Sigmoid colon (tissue), 7 donors: ENCODE measurements around the gene PCGF6. TPM values are rescaled to one million over a fixed set of nuclear protein-coding genes. Genes with fewer than 3 reads are reported as not detected.
A peak's percentile ranks its signal among the peaks of the same experiment; 100 is the strongest.

Experiments
- DNase-seq: peaks from one replicate; pipeline ENCODE4 v3.0.0-alpha.2; 2019
- H3K27ac ChIP-seq, 4 donors: fragments of 200-600 bp; sonication (generic); one replicate each; pipeline ENCODE4 v1.5.1; 2016 to 2019; ENCODE audit warnings: mild to moderate bottlenecking in 1 of 4
- H3K27me3 ChIP-seq, 3 donors: fragments of 200-600 bp; sonication (generic); one replicate each; pipeline ENCODE4 v1.5.1; 2019; ENCODE audit warnings: mild to moderate bottlenecking in 1 of 3
- H3K36me3 ChIP-seq, 4 donors: fragments of 200-600 bp; sonication (generic); one replicate each; pipeline ENCODE4 v1.5.1; 2016 to 2019
- H3K4me1 ChIP-seq, 4 donors: fragments of 200-600 bp; sonication (generic); one replicate each; pipeline ENCODE4 v1.5.1; 2017 to 2019
- H3K4me3 ChIP-seq, 4 donors: fragments of 200-600 bp; sonication (generic); one replicate each; pipeline ENCODE4 v1.5.1; 2017 to 2019; ENCODE audit warnings: mild to moderate bottlenecking in 2 of 4, moderate library complexity in 1 of 4
- H3K9me3 ChIP-seq, 4 donors: fragments of 200-600 bp in 3 of 4; sonication (generic) in 3 of 4; one replicate each; pipeline versions ENCODE4 v1.5.1 to v1.6.1; 2013 to 2019
- EP300 ChIP-seq, 4 donors: sonication (generic); formaldehyde crosslinking; IDR thresholded peaks; one replicate each; pipeline ENCODE4 v1.6.1; 2017; ENCODE audit warnings: antibody characterized with exemption in 4 of 4
- POLR2A ChIP-seq, 2 donors: fragments of 450-650 bp; IDR thresholded peaks; one replicate each; pipeline ENCODE4 v1.6.1; 2016; ENCODE audit warnings: antibody characterized with exemption in 2 of 2, mild to moderate bottlenecking in 2 of 2, moderate library complexity in 2 of 2
- POLR2AphosphoS5 ChIP-seq, 4 donors: sonication (generic); formaldehyde crosslinking; IDR thresholded peaks; one replicate each; pipeline ENCODE4 v1.6.1; 2017; ENCODE audit warnings: antibody characterized with exemption in 4 of 4
- WGBS, 2 donors: extraction: QIAGEN DNeasy Blood & Tissue Kit; methylation state at CpG; one replicate each; pipeline ENCODE4 v1.1.7; 2013; 5-methylcytosine and 5-hydroxymethylcytosine counted together
- intact Hi-C: fragments of 100-400 bp; cut with DNase I; formaldehyde crosslinking; loops from one replicate; pipeline ENCODE4 v1.15.1; 2023
- polyA plus RNA-seq, 3 donors: library from polyadenylated mRNA; stranded (reverse); fragments of 200-250 nt; gene quantifications; one replicate each; pipeline ENCODE4 v1.2.3, GENCODE V29; 2013
- total RNA-seq, 4 donors: library from RNA; depleted of rRNA; stranded (reverse); fragments of >200 nt; gene quantifications; one replicate each; pipeline ENCODE4 v1.1.0, GENCODE V29; 2016
- TF ChIP-seq, protein P1 (sequence below), 4 experiments: fragments of 450-650 bp in 3 of 4; fragments of 200-600 bp in 1 of 4; IDR thresholded peaks; one replicate each; pipeline ENCODE4 v1.5.1; 2016 to 2019; ENCODE audit warnings: antibody characterized with exemption in 4 of 4, mild to moderate bottlenecking in 3 of 4, moderate library complexity in 2 of 4
- donor health status: healthy with polysubstance abuse.
- donor health status: Bipolar disorder and iron deficiency.
- donor health status: healthy.

The PCGF6 gene
- total and polyA plus RNA-seq, 7 donors: 4.9 to 26.0 (median 16.3) TPM

GRCh38 chr10:103280506-103280905 is 70.4 kb downstream of the PCGF6 start:
- Histone ChIP-seq H3K27ac (no peak overlapping the region), H3K9me3 (no peaks in the 10 kb centered on the region), H3K4me3 (no peak overlapping the region), H3K27me3 (peaks cover 22 to 81% (median 58%) of the 10 kb centered on the region in 3 donors), H3K36me3 (no peaks in the 10 kb centered on the region), H3K4me1 (peaks cover 0 to 16% (median 13%) of the 10 kb centered on the region in 4 donors)
- WGBS, 2 donors: 90 to 92% methylated on average over 2 of the region's 2 CpGs
- TF ChIP-seq POLR2AphosphoS5 (IDR thresholded peaks at IDR 0.05): no peak
- no peak for DNase-seq
- intact Hi-C loops: no loop called here

- Histone ChIP-seq H3K27me3 (peaks cover 22 to 83% (median 55%) of the 10 kb centered on the region in 3 donors), H3K9me3 (no peaks in the 10 kb centered on the region), H3K4me3 (no peak overlapping the region), H3K4me1 (peaks cover 0 to 16% (median 13%) of the 10 kb centered on the region in 4 donors), H3K36me3 (no peaks in the 10 kb centered on the region), H3K27ac (no peak overlapping the region)
- DNase-seq: no peak
- no peak for TF ChIP-seq POLR2A (IDR thresholded peaks at IDR 0.05)
- TF ChIP-seq POLR2AphosphoS5 (IDR thresholded peaks at IDR 0.05): no peak
- TF ChIP-seq, protein P1, sequence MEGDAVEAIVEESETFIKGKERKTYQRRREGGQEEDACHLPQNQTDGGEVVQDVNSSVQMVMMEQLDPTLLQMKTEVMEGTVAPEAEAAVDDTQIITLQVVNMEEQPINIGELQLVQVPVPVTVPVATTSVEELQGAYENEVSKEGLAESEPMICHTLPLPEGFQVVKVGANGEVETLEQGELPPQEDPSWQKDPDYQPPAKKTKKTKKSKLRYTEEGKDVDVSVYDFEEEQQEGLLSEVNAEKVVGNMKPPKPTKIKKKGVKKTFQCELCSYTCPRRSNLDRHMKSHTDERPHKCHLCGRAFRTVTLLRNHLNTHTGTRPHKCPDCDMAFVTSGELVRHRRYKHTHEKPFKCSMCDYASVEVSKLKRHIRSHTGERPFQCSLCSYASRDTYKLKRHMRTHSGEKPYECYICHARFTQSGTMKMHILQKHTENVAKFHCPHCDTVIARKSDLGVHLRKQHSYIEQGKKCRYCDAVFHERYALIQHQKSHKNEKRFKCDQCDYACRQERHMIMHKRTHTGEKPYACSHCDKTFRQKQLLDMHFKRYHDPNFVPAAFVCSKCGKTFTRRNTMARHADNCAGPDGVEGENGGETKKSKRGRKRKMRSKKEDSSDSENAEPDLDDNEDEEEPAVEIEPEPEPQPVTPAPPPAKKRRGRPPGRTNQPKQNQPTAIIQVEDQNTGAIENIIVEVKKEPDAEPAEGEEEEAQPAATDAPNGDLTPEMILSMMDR (IDR thresholded peaks at IDR 0.05): no peak
- no peak for TF ChIP-seq EP300 (IDR thresholded peaks at IDR 0.05)
- 68 to 71% methylated on average over 3 of the region's 3 CpGs for WGBS, 2 donors
- intact Hi-C loops: no loop called here
These were observed 70.9 kb downstream of the PCGF6 start for GRCh38 chr10:103280031-103280430.

DNA sequence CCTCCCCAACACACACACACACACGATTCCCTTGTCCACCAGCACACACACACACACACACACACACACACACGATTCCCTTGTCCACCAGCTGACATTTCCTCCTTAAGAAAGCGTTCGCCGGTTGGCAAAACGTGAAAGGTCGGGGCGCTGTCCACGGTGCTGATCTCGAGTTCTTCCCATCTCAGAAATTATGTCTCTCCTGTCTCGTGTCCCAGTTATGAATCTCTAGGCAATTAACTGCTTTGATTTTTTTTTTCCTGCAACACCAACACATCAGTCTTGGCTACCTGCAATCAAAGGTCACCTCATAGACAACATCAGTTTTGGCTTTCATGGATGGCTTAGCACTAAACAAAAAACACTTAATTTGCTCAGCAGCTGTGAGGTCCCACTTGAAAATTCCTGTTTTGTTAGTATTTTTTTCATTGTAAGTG is 72.1 kb downstream of the PCGF6 start:
- peaks cover 0 to 16% (median 13%) of the 10 kb centered on the region in 4 donors for H3K4me1 ChIP-seq
- no peak overlapping the region for H3K4me3 ChIP-seq
- intact Hi-C loops: no loop called here
- 2 to 4% methylated on average over 11 of the region's 11 CpGs for WGBS, 2 donors
- DNase-seq: no peak
- no peaks in the 10 kb centered on the region for H3K9me3 ChIP-seq
- no peak overlapping the region for H3K27ac ChIP-seq
- TF ChIP-seq EP300 (IDR thresholded peaks at IDR 0.05): no peak
- TF ChIP-seq POLR2AphosphoS5 (IDR thresholded peaks at IDR 0.05): no peak
- no peaks in the 10 kb centered on the region for H3K36me3 ChIP-seq
- peaks cover 22 to 81% (median 55%) of the 10 kb centered on the region in 3 donors for H3K27me3 ChIP-seq

DNA sequence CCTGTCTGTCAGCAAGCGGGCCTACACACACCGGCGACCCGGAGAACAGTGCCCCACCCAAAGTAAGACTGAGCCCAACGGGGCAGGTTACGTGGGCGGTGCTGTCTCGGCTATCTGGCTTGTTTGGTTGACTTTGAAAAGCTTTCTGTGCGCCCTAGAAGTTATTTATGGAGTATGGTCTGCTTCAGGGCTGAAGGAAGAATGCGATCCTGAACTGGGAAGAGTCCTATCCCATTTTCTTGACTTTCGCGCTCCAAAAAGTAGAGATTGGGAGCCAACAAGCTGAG is 72.5 kb downstream of the PCGF6 start:
- no peak overlapping the region for H3K27ac ChIP-seq
- WGBS, 2 donors: 37 to 40% methylated on average over 12 of the region's 12 CpGs
- peaks cover 0 to 18% (median 13%) of the 10 kb centered on the region in 4 donors for H3K4me1 ChIP-seq
- peaks cover 22 to 80% (median 55%) of the 10 kb centered on the region in 3 donors for H3K27me3 ChIP-seq
- TF ChIP-seq, protein P1 (IDR thresholded peaks at IDR 0.05): no peak
- TF ChIP-seq POLR2A (IDR thresholded peaks at IDR 0.05): no peak
- TF ChIP-seq POLR2AphosphoS5 (IDR thresholded peaks at IDR 0.05): no peak
- TF ChIP-seq EP300 (IDR thresholded peaks at IDR 0.05): no peak
- intact Hi-C loops: no loop called here
- no peak overlapping the region for H3K4me3 ChIP-seq
- no peaks in the 10 kb centered on the region for H3K36me3 ChIP-seq
- no peak for DNase-seq
- H3K9me3 ChIP-seq: no peaks in the 10 kb centered on the region

DNA sequence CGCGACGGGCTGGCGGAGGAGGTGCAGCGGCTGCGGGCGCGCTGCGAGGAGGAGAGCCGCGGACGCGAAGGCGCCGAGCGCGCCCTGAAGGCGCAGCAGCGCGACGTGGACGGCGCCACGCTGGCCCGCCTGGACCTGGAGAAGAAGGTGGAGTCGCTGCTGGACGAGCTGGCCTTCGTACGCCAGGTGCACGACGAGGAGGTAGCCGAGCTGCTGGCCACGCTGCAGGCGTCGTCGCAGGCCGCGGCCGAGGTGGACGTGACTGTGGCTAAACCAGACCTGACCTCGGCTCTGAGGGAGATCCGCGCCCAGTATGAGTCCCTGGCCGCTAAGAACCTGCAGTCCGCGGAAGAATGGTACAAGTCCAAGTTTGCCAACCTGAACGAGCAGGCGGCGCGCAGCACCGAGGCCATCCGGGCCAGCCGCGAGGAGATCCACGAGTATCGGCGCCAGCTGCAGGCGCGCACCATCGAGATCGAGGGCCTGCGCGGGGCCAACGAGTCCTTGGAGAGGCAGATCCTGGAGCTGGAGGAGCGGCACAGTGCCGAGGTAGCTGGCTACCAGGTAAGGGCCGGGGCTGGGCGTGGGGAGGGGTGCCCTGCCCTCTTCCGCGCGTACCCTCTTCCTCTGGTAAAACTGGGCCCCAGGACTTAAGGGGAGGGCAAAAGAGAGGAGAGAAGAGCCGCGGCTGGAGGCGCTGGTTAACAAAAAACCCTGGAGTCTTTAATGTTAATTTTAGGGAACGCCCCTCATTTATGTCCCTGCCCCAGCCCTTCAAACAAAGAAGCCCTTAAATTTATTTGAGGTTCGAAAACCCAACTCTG is 73.0 kb downstream of the PCGF6 start:
- WGBS, 2 donors: 9 to 22% methylated on average over 76 of the region's 76 CpGs
- Histone ChIP-seq H3K9me3 (no peaks in the 10 kb centered on the region), H3K27ac (no peak overlapping the region), H3K36me3 (no peaks in the 10 kb centered on the region), H3K27me3 (peaks cover 22 to 80% (median 55%) of the 10 kb centered on the region in 3 donors), H3K4me3 (peak overlapping the region in 2 of 4 donors; percentile 25 to 32), H3K4me1 (peaks cover 0 to 24% (median 15%) of the 10 kb centered on the region in 4 donors)
- DNase-seq: no peak
- TF ChIP-seq POLR2A (IDR thresholded peaks at IDR 0.05) (no peak), POLR2AphosphoS5 (IDR thresholded peaks at IDR 0.05) (no peak), EP300 (IDR thresholded peaks at IDR 0.05) (no peak)
- TF ChIP-seq, protein P1 (IDR thresholded peaks at IDR 0.05): no peak
- intact Hi-C loops: no loop called here
